AG10803 (cell line): ENCODE measurements around the gene NAALADL2.
A peak's percentile ranks its signal among the peaks of the same experiment; 100 is the strongest.
"Not testable (repeated sequence)": the region's sequence is repeated elsewhere in the genome, so short reads cannot be mapped to it uniquely, and the experiment has no call there.

ENCODE experiments used
- DNase-seq: peaks from one replicate; pipeline ENCODE4 v3.0.0; 2010; ENCODE audit warnings: low read depth
- H3K4me3 ChIP-seq: 2 replicates; pipeline ENCODE4 v1.5.1; 2011; ENCODE audit warnings: mild to moderate bottlenecking, low read length, control low read depth
- CTCF ChIP-seq: conservative IDR thresholded peaks from 2 replicates; pipeline ENCODE4 v1.5.1; 2011; ENCODE audit warnings: mild to moderate bottlenecking, low read length, control low read depth, inconsistent platforms

Gene NAALADL2

GRCh38 chr3:175526191-175526590, 667.1 kb downstream of the NAALADL2 start:
- no peak for TF ChIP-seq CTCF
- H3K4me3 ChIP-seq = peak overlapping the region; percentile 52
- no peak for DNase-seq

- no peak for TF ChIP-seq CTCF
- H3K4me3 ChIP-seq = peak overlapping the region; percentile 52
- DNase-seq = no peak
These were observed 667.6 kb downstream of the NAALADL2 start for GRCh38 chr3:175526609-175527280.

- not testable (repeated sequence) for DNase-seq
These were observed 669.6 kb downstream of the NAALADL2 start for GRCh38 chr3:175528693-175529092.

GRCh38 chr3:175535351-175535750, 676.2 kb downstream of the NAALADL2 start:
- no peak overlapping the region for H3K4me3 ChIP-seq
- no peak for TF ChIP-seq CTCF
- DNase-seq = no peak

More at GRCh38 chr3:175528693-175529092, 669.6 kb downstream of the NAALADL2 start:
- not testable (repeated sequence) for H3K4me3 ChIP-seq

GRCh38 chr3:175546115-175546514, 687.0 kb downstream of the NAALADL2 start:
- no peak for TF ChIP-seq CTCF
- DNase-seq = no peak

GRCh38 chr3:175552929-175553328, 693.8 kb downstream of the NAALADL2 start:
- DNase-seq = no peak
- no peak for TF ChIP-seq CTCF
- H3K4me3 ChIP-seq = no peak overlapping the region

More at GRCh38 chr3:175546115-175546514, 687.0 kb downstream of the NAALADL2 start:
- no peak overlapping the region for H3K4me3 ChIP-seq

- TF ChIP-seq CTCF = no peak
- no peak overlapping the region for H3K4me3 ChIP-seq
- no peak for DNase-seq
These were observed 695.7 kb downstream of the NAALADL2 start for GRCh38 chr3:175554801-175555200.
